A549 (cell line): ENCODE results near the gene DUSP3. TPM values are rescaled to one million over a fixed set of nuclear protein-coding genes. Genes with fewer than 3 reads are reported as not detected.

Experiments
- ATAC-seq, 2 experiments: fragments of 200-7000 bp in 1 of 2; fragments of >200 bp in 1 of 2; cut with Nextera tagmentation in 1 of 2; cut with Tn5 transposase in 1 of 2; 3 replicates each; pipeline versions ENCODE4 v1.8.0 to v1.9.1; 2018 to 2020; ENCODE audit warnings: mild to moderate bottlenecking in 1 of 2, moderate library complexity in 1 of 2
- CTCF ChIA-PET: fragments of 300-600 bp; sonication (Branson Sonifier 250); formaldehyde crosslinking; extraction: SDS; loops from one replicate; lab custom pipeline; 2021; ENCODE audit warnings: antibody characterized with exemption, inconsistent platforms; lab: Yijun Ruan, JAX
- POLR2A ChIA-PET: fragments of 350-600 bp; formaldehyde crosslinking; extraction: SDS; loops from one replicate; lab custom pipeline; 2021; ENCODE audit warnings: antibody characterized with exemption, inconsistent platforms; lab: Yijun Ruan, JAX
- DNase-seq, 2 experiments: peaks; one replicate each; pipeline versions ENCODE4 v3.0.0 to v3.0.0-alpha.2; 2011 to 2016; ENCODE audit warnings: low read depth in 1 of 2, low spot score in 1 of 2
- FAIRE-seq: peaks from 2 replicates; lab custom pipeline; 2011; peaks lifted over from hg19 to GRCh38; lab: Jason Lieb, UNC
- H3K27ac ChIP-seq, 2 experiments: fragments of >200 bp; sonication (Bioruptor Twin); formaldehyde crosslinking; 3 replicates each; pipeline ENCODE4 v1.5.1; 2016 to 2017
- H3K4me1 ChIP-seq: fragments of >200 bp; sonication (Bioruptor Twin); formaldehyde crosslinking; 3 replicates; pipeline ENCODE4 v1.6.1; 2016
- H3K4me2 ChIP-seq: fragments of >200 bp; sonication (Bioruptor Twin); formaldehyde crosslinking; 3 replicates; pipeline ENCODE4 v1.6.1; 2016
- H3K4me3 ChIP-seq: fragments of >200 bp; sonication (Bioruptor Twin); formaldehyde crosslinking; 3 replicates; pipeline ENCODE4 v1.5.1; 2016
- H3K9me3 ChIP-seq: fragments of >200 bp; sonication (Bioruptor Twin); formaldehyde crosslinking; 3 replicates; pipeline ENCODE4 v1.6.1; 2016
- ATOH8 ChIP-seq: fragments of 250-450 bp; sonication (Bioruptor Pico); IDR thresholded peaks from 2 replicates; pipeline ENCODE4 v1.5.0; 2020; ENCODE audit warnings: low read depth, mild to moderate bottlenecking, moderate library complexity
- BHLHE40 ChIP-seq: IDR thresholded peaks from 2 replicates; pipeline ENCODE4 v1.6.1; 2012; ENCODE audit warnings: low read depth, low read length, inconsistent platforms
- CBX2 ChIP-seq: fragments of 200-600 bp; sonication (generic); IDR thresholded peaks from 2 replicates; pipeline ENCODE4 v1.6.1; 2016; ENCODE audit warnings: low read depth, mild to moderate bottlenecking, borderline replicate concordance
- CHD2 ChIP-seq: fragments of 150-350 bp; IDR thresholded peaks from 2 replicates; pipeline ENCODE4 v1.6.1; 2014; ENCODE audit warnings: low read length; ENCODE audit not compliant: partially characterized antibody
- EHF ChIP-seq: fragments of 250-450 bp; sonication (Bioruptor Pico); IDR thresholded peaks from 2 replicates; pipeline ENCODE4 v1.5.0; 2020; ENCODE audit warnings: mild to moderate bottlenecking
- EHMT2 ChIP-seq: fragments of 200-600 bp; sonication (generic); IDR thresholded peaks from 2 replicates; pipeline ENCODE4 v1.6.1; 2016; ENCODE audit warnings: antibody characterized with exemption, low read depth, mild to moderate bottlenecking, moderate library complexity
- EP300 ChIP-seq, 2 experiments: fragments of >200 bp; sonication (Bioruptor Twin); formaldehyde crosslinking; IDR thresholded peaks; 2 replicates in 1 of 2; 3 replicates in 1 of 2; pipeline ENCODE4 v1.6.1; 2016 to 2017
- ESRRA ChIP-seq: fragments of 150-350 bp; IDR thresholded peaks from 2 replicates; pipeline ENCODE4 v1.6.1; 2014; ENCODE audit warnings: mild to moderate bottlenecking, low read length, borderline replicate concordance
- FOSB ChIP-seq: fragments of 250-450 bp; sonication (Bioruptor Pico); IDR thresholded peaks from 2 replicates; pipeline ENCODE4 v1.5.0; 2020; ENCODE audit warnings: mild to moderate bottlenecking, moderate library complexity
- FOSL2 ChIP-seq, 2 experiments: fragments of 450-650 bp in 1 of 2; fragments of >200 bp in 1 of 2; sonication (Bioruptor Twin) in 1 of 2; formaldehyde crosslinking; IDR thresholded peaks; 2 replicates each; pipeline versions ENCODE4 v1.5.0 to v1.6.1; 2016 to 2020; ENCODE audit warnings: mild to moderate bottlenecking in 1 of 2, moderate library complexity in 1 of 2
- FOXS1 ChIP-seq: fragments of 250-450 bp; sonication (Bioruptor Pico); IDR thresholded peaks from 2 replicates; pipeline ENCODE4 v1.5.0; 2020; ENCODE audit warnings: mild to moderate bottlenecking, moderate library complexity
- GATA3 ChIP-seq: IDR thresholded peaks from 2 replicates; pipeline ENCODE4 v1.6.1; 2012; ENCODE audit warnings: borderline replicate concordance
- HDAC2 ChIP-seq: fragments of 200-600 bp; sonication (generic); IDR thresholded peaks from 2 replicates; pipeline ENCODE4 v1.6.1; 2016
- HOXA7 ChIP-seq: fragments of 250-450 bp; sonication (Bioruptor Pico); IDR thresholded peaks from 2 replicates; pipeline ENCODE4 v1.5.0; 2020; ENCODE audit warnings: mild to moderate bottlenecking, moderate library complexity
- KDM5A ChIP-seq: fragments of 200-600 bp; sonication (generic); IDR thresholded peaks from 2 replicates; pipeline ENCODE4 v1.6.1; 2016; ENCODE audit warnings: antibody characterized with exemption, mild to moderate bottlenecking
- MAZ ChIP-seq: fragments of 150-350 bp; IDR thresholded peaks from 2 replicates; pipeline ENCODE4 v1.6.1; 2014; ENCODE audit warnings: antibody characterized with exemption, low read depth, low read length, borderline replicate concordance
- NPAS2 ChIP-seq: fragments of 250-450 bp; sonication (Bioruptor Pico); IDR thresholded peaks from 2 replicates; pipeline ENCODE4 v1.8.0; 2022; ENCODE audit warnings: mild to moderate bottlenecking, moderate library complexity, borderline replicate concordance
- NR3C1 ChIP-seq: fragments of >200 bp; sonication (Bioruptor Twin); formaldehyde crosslinking; IDR thresholded peaks from 3 replicates; pipeline ENCODE4 v1.6.1; 2017
- PHF8 ChIP-seq: fragments of 200-600 bp; sonication (generic); IDR thresholded peaks from 2 replicates; pipeline ENCODE4 v1.6.1; 2016; ENCODE audit warnings: low read depth, mild to moderate bottlenecking, antibody characterized with exemption, moderate library complexity, borderline replicate concordance
- POLR2AphosphoS2 ChIP-seq: conservative IDR thresholded peaks from 2 replicates; pipeline ENCODE4 v1.6.1; 2012; ENCODE audit warnings: low read length, improper control_type of control experiment, inconsistent platforms
- RCOR1 ChIP-seq: fragments of 150-350 bp; IDR thresholded peaks from 2 replicates; pipeline ENCODE4 v1.6.1; 2014; ENCODE audit warnings: antibody characterized with exemption, low read length, low read depth
- RFX5 ChIP-seq: fragments of 450-650 bp; IDR thresholded peaks from 2 replicates; pipeline ENCODE4 v1.7.1; 2014; ENCODE audit warnings: antibody characterized with exemption, mild to moderate bottlenecking, moderate library complexity
- RNF2 ChIP-seq: fragments of 200-600 bp; sonication (generic); IDR thresholded peaks from 2 replicates; pipeline ENCODE4 v1.6.1; 2016; ENCODE audit warnings: low read depth, mild to moderate bottlenecking, antibody characterized with exemption, moderate library complexity, borderline replicate concordance
- SMC3 ChIP-seq: fragments of >200 bp; sonication (Bioruptor Twin); formaldehyde crosslinking; IDR thresholded peaks from 3 replicates; pipeline ENCODE4 v1.6.1; 2018; ENCODE audit warnings: inconsistent platforms
- ZC3H11A ChIP-seq: fragments of 450-650 bp; IDR thresholded peaks from 2 replicates; pipeline ENCODE4 v1.6.1; 2014; ENCODE audit warnings: antibody characterized with exemption, mild to moderate bottlenecking
- ZFP36 ChIP-seq: fragments of 450-650 bp; IDR thresholded peaks from 2 replicates; pipeline ENCODE4 v1.6.1; 2014; ENCODE audit warnings: borderline replicate concordance; ENCODE audit not compliant: partially characterized antibody
- WGBS: methylation state at CpG from one replicate; pipeline ENCODE4 v1.1.6; 2017; ENCODE audit errors: missing lambda C conversion rate; 5-methylcytosine and 5-hydroxymethylcytosine counted together
- polyA plus RNA-seq, 4 experiments: library from polyadenylated mRNA; depleted of rRNA in 3 of 4; stranded (reverse); fragments of >200 nt; fragmentation: RNase III in 1 of 4; extraction: RNeasy Plus Mini Kit Qiagen cat#74134 plus additional on column Dnase treatment in 1 of 4; gene quantifications; 2 replicates in 3 of 4; 3 replicates in 1 of 4; pipeline ENCODE4 v1.2.3, GENCODE V29; 2011 to 2017
- TF ChIP-seq, protein P1 (sequence below): IDR thresholded peaks from 2 replicates; pipeline ENCODE4 v1.6.1; 2012; ENCODE audit warnings: low read depth, borderline replicate concordance
- TF ChIP-seq, protein P2 (sequence below): fragments of >200 bp; sonication (Bioruptor Twin); formaldehyde crosslinking; IDR thresholded peaks from 2 replicates; pipeline ENCODE4 v1.6.1; 2016
- TF ChIP-seq, protein P3 (sequence below): IDR thresholded peaks from 2 replicates; pipeline ENCODE4 v1.6.1; 2012
- TF ChIP-seq, protein P4 (sequence below): IDR thresholded peaks from 2 replicates; pipeline ENCODE4 v1.6.1; 2012

DUSP3 gene
- polyA plus RNA-seq, 2 of the 4 experiments (the other 2 are of a cell fraction), result 60.0 to 62.2 TPM

DNA sequence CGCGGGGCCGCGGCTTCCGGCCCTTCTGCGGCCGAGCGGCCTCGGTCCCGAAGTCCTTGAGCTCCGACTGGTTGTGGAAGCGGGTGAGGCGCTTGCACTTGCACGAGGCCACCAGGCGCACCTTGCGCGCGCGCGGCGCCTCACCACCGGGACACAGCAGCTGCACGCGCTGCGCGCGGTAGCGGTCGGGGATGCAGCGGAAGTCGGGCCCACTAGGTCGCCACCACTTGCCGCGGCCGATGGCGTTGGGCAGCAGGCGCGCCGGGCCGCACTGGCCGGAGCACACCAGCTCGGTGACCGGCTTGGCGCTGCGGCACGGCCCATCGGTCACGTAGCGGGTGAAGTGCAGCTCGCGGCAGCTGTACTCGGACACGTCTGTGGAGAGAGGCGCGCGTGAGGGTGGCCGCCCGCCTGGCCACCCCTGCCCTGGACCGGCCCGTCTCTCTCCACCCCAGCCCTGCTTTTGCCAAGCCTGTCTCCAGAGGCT, 23.3 kb downstream of the DUSP3 start:
- POLR2A ChIA-PET, result no interaction called here
- no peak for FAIRE-seq
- H3K4me3 ChIP-seq, result no peak overlapping the region
- no peaks in the 10 kb centered on the region for H3K9me3 ChIP-seq
- peaks cover 16% of the 10 kb centered on the region for H3K4me1 ChIP-seq
- no peak overlapping the region for H3K4me2 ChIP-seq
- CTCF ChIA-PET, result interaction anchor here (1.1 to 13.9 kb wide), 5 partner anchors 11 to 272 kb away, joined by 3 to 288 read pairs (median 180); partner anchors contain the start of gene DHX8
- WGBS, result 95% methylated on average over 60 of the region's 60 CpGs
- H3K27ac ChIP-seq, result no peak overlapping the region
- no peak for TF ChIP-seq ZC3H11A
- TF ChIP-seq FOSB, result no peak
- TF ChIP-seq BHLHE40, result no peak
- no peak for TF ChIP-seq RFX5
- TF ChIP-seq POLR2AphosphoS2, result no peak
- TF ChIP-seq EHF (CRISPR knock-in tag), result no peak
- no peak for TF ChIP-seq PHF8
- no peak for TF ChIP-seq RNF2
- no peak for TF ChIP-seq EP300 (IDR thresholded peaks at IDR 0.05)
- no peak for TF ChIP-seq RCOR1
- no peak for TF ChIP-seq ATOH8 (CRISPR knock-in tag)
- TF ChIP-seq HDAC2, result no peak
- TF ChIP-seq SMC3, result no peak
- TF ChIP-seq FOXS1, result no peak
- no peak for TF ChIP-seq ESRRA
- no peak for TF ChIP-seq KDM5A
- no peak for TF ChIP-seq ZFP36
- no peak for TF ChIP-seq CBX2
- ATAC-seq, result no peak
- DNase-seq, result no peak

DNA sequence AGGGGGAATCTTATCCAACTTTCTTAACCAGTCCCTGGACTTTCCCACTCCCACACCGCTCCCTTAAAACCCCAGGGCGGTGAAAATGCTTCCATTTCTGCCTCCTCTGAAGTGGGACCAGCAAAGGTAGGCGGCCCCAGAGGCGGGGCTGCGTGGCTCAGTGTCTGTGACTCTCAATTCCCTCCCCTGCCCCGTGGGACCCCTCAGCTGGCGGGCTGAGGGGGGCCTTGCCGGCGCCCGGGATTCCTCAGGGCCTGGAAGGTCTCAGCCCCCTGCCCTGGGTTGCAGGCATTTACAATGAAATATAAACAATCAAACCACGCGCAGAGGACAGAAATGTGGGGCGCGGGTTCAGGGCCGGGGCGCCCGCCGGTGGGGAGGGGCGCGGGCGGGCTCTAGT, 23.8 kb downstream of the DUSP3 start:
- WGBS, result 91% methylated on average over 15 of the region's 21 CpGs
- Histone ChIP-seq H3K4me3 (no peak overlapping the region), H3K4me2 (no peak overlapping the region)
- CTCF ChIA-PET, result interaction anchor here (1.1 to 13.9 kb wide), 5 partner anchors 11 to 271 kb away, joined by 3 to 288 read pairs (median 180); partner anchors contain the start of gene DHX8
- TF ChIP-seq KDM5A (no peak), RNF2 (no peak), GATA3 (no peak), FOSL2 (IDR thresholded peaks at IDR 0.05) (no peak), FOSL2 (CRISPR knock-in tag; IDR thresholded peaks at IDR 0.05) (no peak), ESRRA (no peak), BHLHE40 (no peak), NPAS2 (CRISPR knock-in tag) (no peak), ZC3H11A (no peak), NR3C1 (no peak), HOXA7 (CRISPR knock-in tag) (no peak), EHMT2 (no peak), CHD2 (no peak), MAZ (no peak), POLR2AphosphoS2 (no peak)
- TF ChIP-seq, protein P1, sequence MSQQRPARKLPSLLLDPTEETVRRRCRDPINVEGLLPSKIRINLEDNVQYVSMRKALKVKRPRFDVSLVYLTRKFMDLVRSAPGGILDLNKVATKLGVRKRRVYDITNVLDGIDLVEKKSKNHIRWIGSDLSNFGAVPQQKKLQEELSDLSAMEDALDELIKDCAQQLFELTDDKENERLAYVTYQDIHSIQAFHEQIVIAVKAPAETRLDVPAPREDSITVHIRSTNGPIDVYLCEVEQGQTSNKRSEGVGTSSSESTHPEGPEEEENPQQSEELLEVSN, result no peak
- TF ChIP-seq, protein P2, sequence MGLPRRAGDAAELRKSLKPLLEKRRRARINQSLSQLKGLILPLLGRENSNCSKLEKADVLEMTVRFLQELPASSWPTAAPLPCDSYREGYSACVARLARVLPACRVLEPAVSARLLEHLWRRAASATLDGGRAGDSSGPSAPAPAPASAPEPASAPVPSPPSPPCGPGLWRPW, result no peak
- TF ChIP-seq, protein P3, sequence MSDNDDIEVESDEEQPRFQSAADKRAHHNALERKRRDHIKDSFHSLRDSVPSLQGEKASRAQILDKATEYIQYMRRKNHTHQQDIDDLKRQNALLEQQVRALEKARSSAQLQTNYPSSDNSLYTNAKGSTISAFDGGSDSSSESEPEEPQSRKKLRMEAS, result no peak
- TF ChIP-seq, protein P4, sequence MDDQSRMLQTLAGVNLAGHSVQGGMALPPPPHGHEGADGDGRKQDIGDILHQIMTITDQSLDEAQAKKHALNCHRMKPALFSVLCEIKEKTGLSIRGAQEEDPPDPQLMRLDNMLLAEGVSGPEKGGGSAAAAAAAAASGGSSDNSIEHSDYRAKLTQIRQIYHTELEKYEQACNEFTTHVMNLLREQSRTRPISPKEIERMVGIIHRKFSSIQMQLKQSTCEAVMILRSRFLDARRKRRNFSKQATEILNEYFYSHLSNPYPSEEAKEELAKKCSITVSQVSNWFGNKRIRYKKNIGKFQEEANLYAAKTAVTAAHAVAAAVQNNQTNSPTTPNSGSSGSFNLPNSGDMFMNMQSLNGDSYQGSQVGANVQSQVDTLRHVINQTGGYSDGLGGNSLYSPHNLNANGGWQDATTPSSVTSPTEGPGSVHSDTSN, result no peak
- TF ChIP-seq, all 56 proteins: peak for 0
- no peak for ATAC-seq
- POLR2A ChIA-PET, result no interaction called here
- peaks cover 13% of the 10 kb centered on the region for H3K4me1 ChIP-seq
- FAIRE-seq, result no peak
- no peak for DNase-seq
- H3K9me3 ChIP-seq, result no peaks in the 10 kb centered on the region
- H3K27ac ChIP-seq, result no peak overlapping the region
